Measurements from ENCODE around the gene METTL15. TPM values are rescaled to one million over a fixed set of nuclear protein-coding genes. Genes with fewer than 3 reads are reported as not detected.
"Not testable (repeated sequence)": the region's sequence is repeated elsewhere in the genome, so short reads cannot be mapped to it uniquely, and the experiment has no call there.

The METTL15 gene
- total RNA-seq, 2 donors from 2014 or later: 5.2 to 8.2 TPM

- H3K4me1 ChIP-seq: no peaks in the 10 kb centered on the region
- no peak overlapping the region for H3K4me3 ChIP-seq
- ATAC-seq (no peak), DNase-seq (no peak)
- TF ChIP-seq CTCF (IDR thresholded peaks at IDR 0.05) (no peak), POLR2A (IDR thresholded peaks at IDR 0.05) (no peak)
- intact Hi-C loops (cut with DNase I): no loop called here
- H3K9me3 ChIP-seq: no peaks in the 10 kb centered on the region
- no peaks in the 10 kb centered on the region for H3K36me3 ChIP-seq (replicated peaks in 1 of 2; ENCODE audit: insufficient read depth in 1 of 2, low read depth in 2 of 2)
- H3K27me3 ChIP-seq: no peaks in the 10 kb centered on the region
- H3K27ac ChIP-seq: no peak overlapping the region
Observed at GRCh38 chr11:28257761-28258160, 149.6 kb downstream of the METTL15 start.

- Histone ChIP-seq H3K4me1 (no peaks in the 10 kb centered on the region), H3K36me3 (replicated peaks in 1 of 2; ENCODE audit: insufficient read depth in 1 of 2, low read depth in 2 of 2) (no peaks in the 10 kb centered on the region), H3K27me3 (no peaks in the 10 kb centered on the region), H3K4me3 (no peak overlapping the region), H3K27ac (no peak overlapping the region), H3K9me3 (no peaks in the 10 kb centered on the region)
- intact Hi-C loops (cut with DNase I): no loop called here
- 86 to 95% methylated on average over 7 to 8 of the region's 8 CpGs for WGBS, 2 donors
- ATAC-seq (no peak), DNase-seq (no peak)
- no peak for TF ChIP-seq CTCF (IDR thresholded peaks at IDR 0.05)
- TF ChIP-seq POLR2A (IDR thresholded peaks at IDR 0.05): no peak
Observed at GRCh38 chr11:28259177-28259843, 151.1 kb downstream of the METTL15 start.

DNA sequence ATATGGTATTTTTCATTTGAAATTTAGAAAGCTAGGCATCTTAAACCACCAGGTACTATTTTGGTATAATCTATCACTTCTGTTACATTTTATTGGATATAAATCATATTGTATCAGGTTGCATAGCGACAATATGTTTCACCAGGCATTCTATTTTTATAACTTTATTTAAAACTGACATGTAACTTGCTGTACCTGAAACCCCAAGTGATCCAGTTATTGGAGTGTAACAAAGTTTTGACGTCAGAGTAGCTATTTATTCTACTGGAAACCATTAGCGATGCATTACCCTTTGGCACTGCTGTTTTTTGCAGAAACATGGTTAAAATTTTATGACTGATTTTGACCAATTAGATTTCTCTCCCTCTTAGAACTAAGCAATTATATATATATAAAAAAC, 160.7 kb downstream of the METTL15 start:
- TF ChIP-seq CTCF (IDR thresholded peaks at IDR 0.05) (no peak), POLR2A (IDR thresholded peaks at IDR 0.05) (no peak)
- 94 to 95% methylated on average over 3 of the region's 3 CpGs for WGBS, 2 donors
- Histone ChIP-seq H3K4me1 (no peaks in the 10 kb centered on the region), H3K27ac (no peak overlapping the region), H3K27me3 (no peaks in the 10 kb centered on the region), H3K36me3 (replicated peaks in 1 of 2; ENCODE audit: insufficient read depth in 1 of 2, low read depth in 2 of 2) (no peaks in the 10 kb centered on the region), H3K9me3 (no peaks in the 10 kb centered on the region), H3K4me3 (no peak overlapping the region)
- DNase-seq (no peak), ATAC-seq (no peak)
- intact Hi-C loops (cut with DNase I): no loop called here

GRCh38 chr11:28269586-28269985, 161.4 kb downstream of the METTL15 start:
- H3K9me3 ChIP-seq: no peaks in the 10 kb centered on the region
- no peak overlapping the region for H3K27ac ChIP-seq
- DNase-seq (no peak), ATAC-seq (no peak)
- no peaks in the 10 kb centered on the region for H3K36me3 ChIP-seq (replicated peaks in 1 of 2; ENCODE audit: insufficient read depth in 1 of 2, low read depth in 2 of 2)
- no peaks in the 10 kb centered on the region for H3K4me1 ChIP-seq
- no peaks in the 10 kb centered on the region for H3K27me3 ChIP-seq
- no peak overlapping the region for H3K4me3 ChIP-seq
- 89 to 100% methylated on average over 1 of the region's 1 CpG for WGBS, 2 donors
- TF ChIP-seq POLR2A (IDR thresholded peaks at IDR 0.05) (no peak), CTCF (IDR thresholded peaks at IDR 0.05) (no peak)
- intact Hi-C loops (cut with DNase I): no loop called here

- H3K27me3 ChIP-seq; ATAC-seq; H3K27ac ChIP-seq; DNase-seq; H3K36me3 ChIP-seq (replicated peaks in 1 of 2; ENCODE audit: insufficient read depth in 1 of 2, low read depth in 2 of 2); intact Hi-C loops (cut with DNase I); H3K4me1 ChIP-seq; H3K9me3 ChIP-seq; H3K4me3 ChIP-seq: not testable (repeated sequence)
- 89 to 92% methylated on average over 2 of the region's 2 CpGs for WGBS, 2 donors
Observed at GRCh38 chr11:28272247-28272646, 164.1 kb downstream of the METTL15 start.
